ENCODE measurements around the gene PCDH7.

PCDH7 gene

GRCh38 chr4:30776921-30777415 lies 56.8 kb downstream of the PCDH7 start:
- DNase-seq = no peak
- TF ChIP-seq GATA1 (IDR thresholded peaks at IDR 0.05; ENCODE audit: low read depth, low read length) (no peak), POLR2A (IDR thresholded peaks at IDR 0.05; ENCODE audit: low read length) (no peak)

All from erythroblast (primary cell).